ENCODE data around the gene KSR2.

- no peak for TF ChIP-seq CTCF (IDR thresholded peaks at IDR 0.05)
- no peak for TF ChIP-seq EP300 (IDR thresholded peaks at IDR 0.05)
- no peak for TF ChIP-seq POLR2A (IDR thresholded peaks at IDR 0.05; ENCODE audit: low read depth)
- no peak for TF ChIP-seq POLR2AphosphoS5 (IDR thresholded peaks at IDR 0.05)
Observed at GRCh38 chr12:117889098-117889497, 79.7 kb downstream of the KSR2 start.
